PC-9 (cell line): ENCODE data around the gene SLC25A15. TPM values are rescaled to one million over a fixed set of nuclear protein-coding genes. Genes with fewer than 3 reads are reported as not detected.
"Not testable (repeated sequence)": the region's sequence is repeated elsewhere in the genome, so short reads cannot be mapped to it uniquely, and the experiment has no call there.

ENCODE experiments used
- BruUV-seq: library from RNA; stranded (reverse); fragments of 400-500 nt; replicated peaks from 2 replicates; lab custom pipeline; 2021; lab: Mats Ljungman, UMichigan
- CTCF ChIA-PET: fragments of 300-600 bp; sonication (Branson Sonifier 250); formaldehyde crosslinking; loops from one replicate; lab custom pipeline; 2022; ENCODE audit warnings: antibody characterized with exemption; lab: Charles Lee
- POLR2A ChIA-PET: fragments of 300-600 bp; sonication (Branson Sonifier 250); formaldehyde crosslinking; loops from one replicate; lab custom pipeline; 2022; ENCODE audit warnings: antibody characterized with exemption; ENCODE audit not compliant: unreplicated experiment; lab: Charles Lee
- DNase-seq, 2 experiments: peaks; one replicate each; pipeline versions ENCODE4 v3.0.0 to v3.0.0-alpha.2; 2015 to 2022; ENCODE audit warnings: mixed read lengths in 1 of 2
- H2AFZ ChIP-seq: fragments of 200-600 bp; sonication (generic); 2 replicates; pipeline ENCODE4 v1.8.1; 2017; ENCODE audit warnings: antibody characterized with exemption
- H3F3A ChIP-seq: fragments of 200-600 bp; sonication (generic); 2 replicates; pipeline ENCODE4 v1.8.1; 2017; ENCODE audit warnings: antibody characterized with exemption, mild to moderate bottlenecking, low read depth; ENCODE audit not compliant: insufficient read depth
- H3K27ac ChIP-seq: fragments of 200-600 bp; sonication (generic); 2 replicates; pipeline ENCODE4 v1.6.1; 2016; ENCODE audit warnings: mixed run types
- H3K27me3 ChIP-seq: fragments of 200-600 bp; sonication (generic); 2 replicates; pipeline ENCODE4 v1.6.1; 2016; ENCODE audit warnings: low read depth, mixed run types; ENCODE audit not compliant: insufficient read depth
- H3K36me3 ChIP-seq: fragments of 200-600 bp; sonication (generic); 2 replicates; pipeline ENCODE4 v1.6.1; 2016; ENCODE audit warnings: low read depth, mixed run types
- H3K4me1 ChIP-seq: fragments of 200-600 bp; sonication (generic); replicated peaks from 2 replicates; pipeline ENCODE4 v1.6.1; 2016; ENCODE audit warnings: mixed run types; ENCODE audit not compliant: insufficient read depth
- H3K4me2 ChIP-seq: fragments of 200-600 bp; sonication (generic); 2 replicates; pipeline ENCODE4 v1.6.1; 2017; ENCODE audit warnings: mixed run types
- H3K4me3 ChIP-seq: fragments of 200-600 bp; sonication (generic); 2 replicates; pipeline ENCODE4 v1.6.1; 2016; ENCODE audit warnings: mixed run types
- H3K79me2 ChIP-seq: fragments of 200-600 bp; sonication (generic); 2 replicates; pipeline ENCODE4 v1.6.1; 2017; ENCODE audit warnings: low read depth, mixed run types
- H3K9me2 ChIP-seq: fragments of 200-600 bp; sonication (generic); 2 replicates; pipeline ENCODE4 v1.8.1; 2017; ENCODE audit warnings: mild to moderate bottlenecking; ENCODE audit not compliant: insufficient read depth
- H3K9me3 ChIP-seq: fragments of 200-600 bp; sonication (generic); 2 replicates; pipeline ENCODE4 v1.8.1; 2016; ENCODE audit warnings: low read depth; ENCODE audit not compliant: insufficient read depth
- H4K20me1 ChIP-seq: fragments of 200-600 bp; sonication (generic); 2 replicates; pipeline ENCODE4 v1.8.1; 2017; ENCODE audit not compliant: insufficient read depth
- EZH2 ChIP-seq: fragments of 200-600 bp; sonication (generic); IDR thresholded peaks from 2 replicates; pipeline ENCODE4 v1.8.0; 2017; ENCODE audit warnings: antibody characterized with exemption, low read depth
- intact Hi-C: fragments of 100-400 bp; cut with micrococcal nuclease; formaldehyde crosslinking; loops from one replicate; pipeline ENCODE4 v1.10.0; 2022; ENCODE audit not compliant: unreplicated experiment
- total RNA-seq: library from RNA; stranded (reverse); gene quantifications from 2 replicates; pipeline ENCODE4 v1.2.3, GENCODE V29; 2021
- TF ChIP-seq, protein P1 (sequence below): fragments of 200-600 bp; sonication (generic); conservative IDR thresholded peaks from 2 replicates; pipeline ENCODE4 v1.6.1; 2017; ENCODE audit warnings: mixed run types, antibody characterized with exemption, mild to moderate bottlenecking, moderate library complexity

Gene SLC25A15
- total RNA-seq, 1 experiment from 2014 or later: 7.2 TPM

DNA sequence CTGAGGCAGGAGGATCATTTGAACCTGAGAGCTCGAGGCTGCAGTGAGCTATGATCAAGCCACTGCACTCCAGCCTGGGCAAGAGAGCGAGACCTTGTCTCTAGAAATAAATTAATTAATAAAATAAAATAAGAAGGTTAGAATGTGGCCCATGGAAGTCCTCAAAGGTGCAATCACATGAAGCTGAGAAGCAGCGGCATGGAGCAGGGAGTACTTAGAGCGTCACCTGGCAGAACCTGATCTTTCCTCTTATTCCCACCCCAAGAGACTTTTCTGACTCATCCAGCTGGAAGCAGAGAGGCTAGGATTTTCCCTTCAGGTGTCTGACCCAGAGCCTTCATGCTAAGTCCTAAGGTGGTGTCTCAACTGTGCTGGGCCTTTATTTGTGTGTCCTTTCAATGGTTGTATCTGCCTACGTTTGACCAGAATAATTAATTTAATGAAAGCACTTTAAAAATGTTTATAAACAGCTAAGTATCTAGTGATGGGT lies 9.6 kb upstream of the SLC25A15 start:
- ChIA-PET POLR2A (no interaction called here), CTCF (interaction anchor here (0.7 kb wide), 1 partner anchor 1651 kb away, joined by 7 read pairs; no protein-coding TSS in a partner anchor)
- no peaks in the 10 kb centered on the region for H4K20me1 ChIP-seq
- peaks cover 5% of the 10 kb centered on the region; the same call in 1 of the 2 replicates for H3F3A ChIP-seq
- no peaks in the 10 kb centered on the region for H3K36me3 ChIP-seq
- H3K9me3 ChIP-seq: no peaks in the 10 kb centered on the region
- BruUV-seq: no TSS peak
- DNase-seq: no peak
- H2AFZ ChIP-seq: no peak overlapping the region
- TF ChIP-seq, protein P1, sequence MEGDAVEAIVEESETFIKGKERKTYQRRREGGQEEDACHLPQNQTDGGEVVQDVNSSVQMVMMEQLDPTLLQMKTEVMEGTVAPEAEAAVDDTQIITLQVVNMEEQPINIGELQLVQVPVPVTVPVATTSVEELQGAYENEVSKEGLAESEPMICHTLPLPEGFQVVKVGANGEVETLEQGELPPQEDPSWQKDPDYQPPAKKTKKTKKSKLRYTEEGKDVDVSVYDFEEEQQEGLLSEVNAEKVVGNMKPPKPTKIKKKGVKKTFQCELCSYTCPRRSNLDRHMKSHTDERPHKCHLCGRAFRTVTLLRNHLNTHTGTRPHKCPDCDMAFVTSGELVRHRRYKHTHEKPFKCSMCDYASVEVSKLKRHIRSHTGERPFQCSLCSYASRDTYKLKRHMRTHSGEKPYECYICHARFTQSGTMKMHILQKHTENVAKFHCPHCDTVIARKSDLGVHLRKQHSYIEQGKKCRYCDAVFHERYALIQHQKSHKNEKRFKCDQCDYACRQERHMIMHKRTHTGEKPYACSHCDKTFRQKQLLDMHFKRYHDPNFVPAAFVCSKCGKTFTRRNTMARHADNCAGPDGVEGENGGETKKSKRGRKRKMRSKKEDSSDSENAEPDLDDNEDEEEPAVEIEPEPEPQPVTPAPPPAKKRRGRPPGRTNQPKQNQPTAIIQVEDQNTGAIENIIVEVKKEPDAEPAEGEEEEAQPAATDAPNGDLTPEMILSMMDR: no peak
- TF ChIP-seq EZH2: no peak
- H3K4me2 ChIP-seq: no peak overlapping the region
- H3K9me2 ChIP-seq: no peaks in the 10 kb centered on the region
- intact Hi-C loops: loop anchor here (5.0 kb wide), 3 partner anchors 212 to 1098 kb away; no protein-coding TSS in a partner anchor
- H3K27me3 ChIP-seq: no peaks in the 10 kb centered on the region
- no peaks in the 10 kb centered on the region for H3K79me2 ChIP-seq
- H3K27ac ChIP-seq: no peak overlapping the region
- no peak overlapping the region for H3K4me3 ChIP-seq
- peaks cover 6% of the 10 kb centered on the region; the same call in 1 of the 2 replicates for H3K4me1 ChIP-seq

DNA sequence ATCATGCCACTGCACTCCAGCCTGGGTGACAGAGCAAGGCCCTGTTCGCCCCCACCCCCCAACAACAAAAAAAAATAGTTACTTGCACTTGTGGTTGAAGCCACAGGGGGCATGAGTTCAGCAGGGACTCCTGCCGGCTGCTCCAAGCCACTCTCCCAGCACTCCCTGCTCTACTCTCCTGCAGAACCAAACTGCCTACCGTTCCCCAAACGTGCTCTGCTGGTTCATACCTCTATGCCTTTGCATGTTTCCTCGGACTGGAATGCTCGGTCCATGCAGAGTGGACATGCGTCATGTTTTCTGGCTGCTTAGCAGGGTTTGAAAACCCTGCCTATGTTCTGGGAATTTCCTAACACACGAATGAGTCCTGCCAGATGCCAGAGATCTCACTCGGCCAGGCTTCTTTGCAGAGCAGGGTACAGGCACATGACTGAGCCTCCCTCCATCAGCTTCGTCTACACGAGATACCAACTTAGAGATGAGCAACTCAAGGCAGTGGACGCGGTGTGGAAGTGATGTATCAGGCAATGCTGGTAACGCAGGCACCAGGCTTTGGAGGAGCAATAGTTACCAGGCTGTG lies 8.5 kb upstream of the SLC25A15 start:
- intact Hi-C loops: no loop called here
- no peaks in the 10 kb centered on the region for H3K9me2 ChIP-seq
- H3K36me3 ChIP-seq: no peaks in the 10 kb centered on the region
- H3K27me3 ChIP-seq: no peaks in the 10 kb centered on the region
- H2AFZ ChIP-seq: no peak overlapping the region
- H3K4me3 ChIP-seq: no peak overlapping the region
- ChIA-PET POLR2A (no interaction called here), CTCF (interaction anchor here (0.5 to 0.6 kb wide), 2 partner anchors 274 to 322 kb away, joined by 3 to 4 read pairs; no protein-coding TSS in a partner anchor)
- no TSS peak for BruUV-seq
- H3K4me1 ChIP-seq: peaks cover 6% of the 10 kb centered on the region; the same call in 1 of the 2 replicates
- no peaks in the 10 kb centered on the region for H3K79me2 ChIP-seq
- H4K20me1 ChIP-seq: no peaks in the 10 kb centered on the region
- no peak for DNase-seq
- no peak overlapping the region for H3K27ac ChIP-seq
- no peak for TF ChIP-seq EZH2
- TF ChIP-seq, protein P1: no peak
- H3K9me3 ChIP-seq: no peaks in the 10 kb centered on the region
- H3F3A ChIP-seq: peaks cover 5% of the 10 kb centered on the region; the same call in 1 of the 2 replicates
- H3K4me2 ChIP-seq: no peak overlapping the region

DNA sequence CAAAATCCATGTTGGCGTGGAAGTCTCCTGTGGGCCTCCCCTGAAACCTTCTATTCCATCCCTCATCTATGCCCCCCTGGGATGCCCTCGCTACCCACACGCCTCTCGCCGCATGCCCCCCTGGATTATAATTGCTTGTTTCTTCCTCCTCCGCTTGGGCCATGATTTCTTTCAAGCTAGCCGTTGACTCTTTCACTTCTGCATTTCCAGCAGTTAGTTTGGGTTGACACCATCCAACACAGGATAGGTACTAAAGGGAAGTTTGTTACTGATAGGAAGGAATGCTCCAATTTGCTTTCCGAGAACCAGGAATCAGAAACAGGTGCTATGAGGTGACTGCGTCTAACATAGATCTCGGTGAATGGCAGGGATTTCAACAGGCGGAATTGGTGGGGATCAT lies 7.7 kb upstream of the SLC25A15 start:
- Histone ChIP-seq H3K4me1 (peaks cover 5% of the 10 kb centered on the region; the same call in 1 of the 2 replicates), H3K36me3 (no peaks in the 10 kb centered on the region), H3K4me2 (no peak overlapping the region), H3K27me3 (no peaks in the 10 kb centered on the region), H2AFZ (no peak overlapping the region), H3F3A (peaks cover 5% of the 10 kb centered on the region; the same call in 1 of the 2 replicates), H4K20me1 (no peaks in the 10 kb centered on the region), H3K4me3 (no peak overlapping the region), H3K27ac (no peak overlapping the region), H3K9me3 (no peaks in the 10 kb centered on the region), H3K79me2 (no peaks in the 10 kb centered on the region), H3K9me2 (no peaks in the 10 kb centered on the region)
- intact Hi-C loops: no loop called here
- ChIA-PET CTCF (no interaction called here), POLR2A (no interaction called here)
- TF ChIP-seq EZH2: no peak
- TF ChIP-seq, protein P1: no peak
- no peak for DNase-seq
- no TSS peak for BruUV-seq

DNA sequence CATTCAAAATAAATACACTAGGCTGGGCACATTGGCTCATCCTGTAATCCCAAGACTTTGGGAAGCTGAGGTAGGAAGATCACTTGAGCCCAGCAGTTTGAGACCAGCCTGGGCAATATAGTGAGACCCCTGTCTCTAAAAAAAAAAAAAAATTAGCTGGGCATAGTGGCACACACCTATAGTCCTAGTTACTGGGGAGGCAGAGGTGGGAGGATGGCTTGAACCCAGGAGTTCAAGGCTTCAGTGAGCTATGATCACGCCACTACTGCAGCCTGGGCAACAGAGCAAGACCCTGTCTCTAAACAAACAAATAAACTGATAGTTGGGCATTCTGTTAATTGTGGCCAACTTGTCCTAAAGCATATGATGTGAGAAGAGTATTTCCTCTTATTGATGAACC lies 6.4 kb upstream of the SLC25A15 start:
- H3K4me3 ChIP-seq, CTCF ChIA-PET, H2AFZ ChIP-seq, DNase-seq, H3K9me2 ChIP-seq, H3K4me1 ChIP-seq, H4K20me1 ChIP-seq, H3K9me3 ChIP-seq, H3K36me3 ChIP-seq, H3K27ac ChIP-seq, BruUV-seq, H3F3A ChIP-seq, H3K79me2 ChIP-seq, H3K27me3 ChIP-seq, H3K4me2 ChIP-seq, intact Hi-C loops: not testable (repeated sequence)
- POLR2A ChIA-PET: interaction anchor here (0.5 to 0.6 kb wide), 2 partner anchors 198 to 1135 kb away, joined by 4 to 5 read pairs; no protein-coding TSS in a partner anchor
